ENCODE data around the gene CALY.

CALY gene

DNA sequence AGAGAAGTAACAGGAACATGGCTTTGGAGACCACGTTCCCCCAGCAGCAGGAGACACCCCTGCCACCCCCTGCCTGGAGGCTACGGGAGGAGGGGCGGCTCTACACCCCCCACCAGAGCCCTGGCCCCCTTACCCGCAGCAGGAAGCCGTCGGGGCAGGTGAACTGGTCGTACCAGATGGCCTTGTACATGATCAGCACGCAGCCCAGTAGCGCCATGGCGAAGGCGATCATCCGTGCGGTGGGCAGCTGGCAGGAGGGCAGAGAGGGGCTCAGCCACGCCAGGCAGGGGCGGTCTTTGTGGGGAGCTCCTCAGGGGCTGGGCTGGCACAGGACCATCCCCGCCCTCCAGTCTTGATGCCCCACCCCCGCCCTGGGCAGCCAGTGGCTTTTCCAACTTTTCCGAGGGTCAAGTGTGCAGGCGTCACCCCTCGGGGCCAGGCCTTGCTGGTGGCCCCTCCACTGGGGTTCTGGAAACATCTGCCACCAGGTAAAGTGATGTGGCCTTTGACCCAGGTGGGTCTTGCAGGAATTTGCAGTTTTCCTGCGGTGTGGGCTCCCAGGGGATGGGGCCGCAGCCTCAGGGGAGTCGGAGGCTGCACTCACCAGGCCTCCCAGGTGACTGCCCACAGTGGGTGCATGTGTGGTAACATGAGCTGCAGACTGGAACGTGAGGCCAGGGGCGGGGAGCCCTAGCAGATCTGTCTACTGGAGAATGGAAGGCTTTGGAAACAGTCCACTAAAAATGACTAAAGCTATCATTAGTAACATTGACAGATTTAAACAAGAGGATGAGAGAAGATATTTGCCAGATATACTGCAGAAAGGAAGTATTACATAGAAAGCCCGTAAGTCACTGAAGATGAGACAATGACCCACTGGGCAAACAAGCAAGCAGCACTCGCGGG lies 9.7 kb downstream of the CALY start:
- H3K27ac ChIP-seq = no peak overlapping the region
- no peak overlapping the region for H3K4me3 ChIP-seq (IDR thresholded peaks at IDR 0.05; ENCODE audit: insufficient read depth, low read depth, low read length)
- TF ChIP-seq, protein P1, sequence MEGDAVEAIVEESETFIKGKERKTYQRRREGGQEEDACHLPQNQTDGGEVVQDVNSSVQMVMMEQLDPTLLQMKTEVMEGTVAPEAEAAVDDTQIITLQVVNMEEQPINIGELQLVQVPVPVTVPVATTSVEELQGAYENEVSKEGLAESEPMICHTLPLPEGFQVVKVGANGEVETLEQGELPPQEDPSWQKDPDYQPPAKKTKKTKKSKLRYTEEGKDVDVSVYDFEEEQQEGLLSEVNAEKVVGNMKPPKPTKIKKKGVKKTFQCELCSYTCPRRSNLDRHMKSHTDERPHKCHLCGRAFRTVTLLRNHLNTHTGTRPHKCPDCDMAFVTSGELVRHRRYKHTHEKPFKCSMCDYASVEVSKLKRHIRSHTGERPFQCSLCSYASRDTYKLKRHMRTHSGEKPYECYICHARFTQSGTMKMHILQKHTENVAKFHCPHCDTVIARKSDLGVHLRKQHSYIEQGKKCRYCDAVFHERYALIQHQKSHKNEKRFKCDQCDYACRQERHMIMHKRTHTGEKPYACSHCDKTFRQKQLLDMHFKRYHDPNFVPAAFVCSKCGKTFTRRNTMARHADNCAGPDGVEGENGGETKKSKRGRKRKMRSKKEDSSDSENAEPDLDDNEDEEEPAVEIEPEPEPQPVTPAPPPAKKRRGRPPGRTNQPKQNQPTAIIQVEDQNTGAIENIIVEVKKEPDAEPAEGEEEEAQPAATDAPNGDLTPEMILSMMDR (conservative IDR thresholded peaks at IDR 0.05; ENCODE audit: low read depth, low read length) = no peak
- H3K4me1 ChIP-seq (ENCODE audit: low read depth, poor library complexity, severe bottlenecking) = peaks cover 6% of the 10 kb centered on the region
- no peak overlapping the region for H3K4me2 ChIP-seq
- H3K27me3 ChIP-seq (ENCODE audit: insufficient read depth, low read depth) = peaks cover 37% of the 10 kb centered on the region; the same call in 1 of the 2 replicates
- no peaks in the 10 kb centered on the region for H3K36me3 ChIP-seq (ENCODE audit: insufficient read depth)
- H4K20me1 ChIP-seq (ENCODE audit: insufficient read depth) = no peaks in the 10 kb centered on the region
- no peaks in the 10 kb centered on the region for H3K79me2 ChIP-seq (ENCODE audit: insufficient read depth, low read depth)
- no peak overlapping the region for H3K9ac ChIP-seq
- no peak overlapping the region for H2AFZ ChIP-seq (ENCODE audit: low read depth)

DNA sequence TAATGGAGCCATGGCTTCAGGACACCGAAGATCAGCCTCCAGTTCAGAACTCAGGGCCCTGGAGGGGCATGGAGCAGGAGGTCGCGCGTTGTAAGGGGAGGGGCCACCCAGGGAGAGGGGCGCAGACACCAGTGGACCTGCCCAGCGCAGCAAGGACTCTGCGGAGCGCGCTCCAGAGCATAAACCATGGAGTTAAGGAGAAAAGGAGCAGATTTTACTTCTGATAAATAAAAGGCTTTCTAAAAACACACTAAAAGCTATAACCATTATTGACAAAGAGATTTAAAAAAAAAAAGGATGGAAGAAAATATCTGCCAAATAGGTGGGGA lies 10.5 kb downstream of the CALY start:
- no peaks in the 10 kb centered on the region for H3K79me2 ChIP-seq (ENCODE audit: insufficient read depth, low read depth)
- no peak overlapping the region for H3K4me3 ChIP-seq (IDR thresholded peaks at IDR 0.05; ENCODE audit: insufficient read depth, low read depth, low read length)
- H3K4me1 ChIP-seq (ENCODE audit: low read depth, poor library complexity, severe bottlenecking) = peaks cover 6% of the 10 kb centered on the region
- no peak overlapping the region for H3K4me2 ChIP-seq
- no peaks in the 10 kb centered on the region for H3K36me3 ChIP-seq (ENCODE audit: insufficient read depth)
- H2AFZ ChIP-seq (ENCODE audit: low read depth) = no peak overlapping the region
- no peaks in the 10 kb centered on the region for H4K20me1 ChIP-seq (ENCODE audit: insufficient read depth)
- no peak overlapping the region for H3K27ac ChIP-seq
- peaks cover 29% of the 10 kb centered on the region; the same call in 1 of the 2 replicates for H3K27me3 ChIP-seq (ENCODE audit: insufficient read depth, low read depth)
- no peak overlapping the region for H3K9ac ChIP-seq
- TF ChIP-seq, protein P1 (conservative IDR thresholded peaks at IDR 0.05; ENCODE audit: low read depth, low read length) = no peak

DNA sequence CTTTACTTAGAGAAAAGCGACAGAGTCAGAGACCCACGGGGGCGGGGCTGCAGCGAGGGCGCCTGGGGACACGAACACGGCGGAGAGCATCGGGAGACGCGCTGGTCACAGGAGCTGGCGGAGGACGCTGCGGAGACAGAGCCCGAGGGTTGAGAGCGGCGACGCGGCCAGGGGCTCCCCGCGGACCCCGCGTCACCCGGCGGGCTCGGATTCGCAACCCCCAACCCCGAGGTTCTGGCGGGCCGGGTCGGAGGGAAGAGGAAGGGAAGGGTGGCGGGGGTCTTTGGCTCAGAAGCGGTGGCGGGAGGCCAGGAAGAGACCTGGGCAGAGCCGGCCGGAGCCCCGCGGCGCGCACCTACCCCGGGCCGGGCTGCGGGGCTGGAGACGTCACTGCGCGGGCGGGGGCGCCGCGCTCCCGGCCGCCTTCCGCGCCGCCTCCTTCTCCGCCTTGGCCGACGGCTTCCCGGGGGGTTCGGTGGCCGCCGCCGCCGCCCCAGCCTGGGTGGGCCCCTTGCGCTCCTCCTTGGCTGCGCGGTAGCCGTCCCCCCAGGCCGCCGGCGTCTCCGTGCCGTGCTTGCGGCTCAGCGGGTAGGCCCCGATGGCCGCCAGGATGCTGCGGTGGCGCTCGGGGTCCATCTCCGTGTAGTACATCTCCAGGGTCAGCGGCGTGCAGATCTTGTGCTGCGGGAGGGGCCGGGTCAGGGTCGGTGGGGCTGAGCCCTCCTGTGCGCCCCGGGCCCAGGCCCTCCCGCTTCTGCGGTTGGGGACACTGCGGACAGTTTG lies 11.1 kb downstream of the CALY start:
- no peak overlapping the region for H3K4me3 ChIP-seq (IDR thresholded peaks at IDR 0.05; ENCODE audit: insufficient read depth, low read depth, low read length)
- H2AFZ ChIP-seq (ENCODE audit: low read depth) = no peak overlapping the region
- no peaks in the 10 kb centered on the region for H4K20me1 ChIP-seq (ENCODE audit: insufficient read depth)
- no peaks in the 10 kb centered on the region for H3K36me3 ChIP-seq (ENCODE audit: insufficient read depth)
- no peak overlapping the region for H3K9ac ChIP-seq
- peaks cover 24% of the 10 kb centered on the region; the same call in 1 of the 2 replicates for H3K27me3 ChIP-seq (ENCODE audit: insufficient read depth, low read depth)
- H3K79me2 ChIP-seq (ENCODE audit: insufficient read depth, low read depth) = no peaks in the 10 kb centered on the region
- peaks cover 6% of the 10 kb centered on the region for H3K4me1 ChIP-seq (ENCODE audit: low read depth, poor library complexity, severe bottlenecking)
- H3K4me2 ChIP-seq = no peak overlapping the region
- no peak overlapping the region for H3K27ac ChIP-seq
- TF ChIP-seq, protein P1 (conservative IDR thresholded peaks at IDR 0.05; ENCODE audit: low read depth, low read length) = no peak

DNA sequence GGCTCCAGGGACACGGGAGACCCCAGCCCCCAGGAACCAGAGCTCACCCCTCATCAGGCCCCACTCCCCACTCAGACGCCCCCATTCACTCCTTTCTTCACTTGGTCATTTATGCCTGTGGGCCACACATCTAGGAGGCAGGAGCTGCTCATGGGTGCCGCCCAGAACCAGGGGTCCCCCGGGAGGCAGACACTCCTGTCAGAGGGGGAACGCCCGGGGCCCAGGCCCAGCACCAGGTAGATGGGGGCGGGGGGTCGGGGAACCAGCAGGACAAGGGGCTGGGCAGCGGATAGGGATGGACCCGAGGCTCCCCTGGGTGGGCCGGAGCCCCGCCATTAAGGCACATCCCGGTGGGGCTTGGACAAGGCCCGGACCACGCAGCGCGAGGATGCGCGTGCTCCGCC lies 11.8 kb downstream of the CALY start:
- no peak overlapping the region for H2AFZ ChIP-seq (ENCODE audit: low read depth)
- H3K79me2 ChIP-seq (ENCODE audit: insufficient read depth, low read depth) = no peaks in the 10 kb centered on the region
- H3K27ac ChIP-seq = no peak overlapping the region
- no peak overlapping the region for H3K4me2 ChIP-seq
- H3K4me1 ChIP-seq (ENCODE audit: low read depth, poor library complexity, severe bottlenecking) = peaks cover 3% of the 10 kb centered on the region
- TF ChIP-seq, protein P1 (conservative IDR thresholded peaks at IDR 0.05; ENCODE audit: low read depth, low read length) = no peak
- H3K9ac ChIP-seq = no peak overlapping the region
- H4K20me1 ChIP-seq (ENCODE audit: insufficient read depth) = no peaks in the 10 kb centered on the region
- peaks cover 24% of the 10 kb centered on the region; the same call in 1 of the 2 replicates for H3K27me3 ChIP-seq (ENCODE audit: insufficient read depth, low read depth)
- H3K36me3 ChIP-seq (ENCODE audit: insufficient read depth) = no peaks in the 10 kb centered on the region
- no peak overlapping the region for H3K4me3 ChIP-seq (IDR thresholded peaks at IDR 0.05; ENCODE audit: insufficient read depth, low read depth, low read length)

Measured in KMS-11 (cell line).